ENCODE results near the gene BIRC5.

DNA sequence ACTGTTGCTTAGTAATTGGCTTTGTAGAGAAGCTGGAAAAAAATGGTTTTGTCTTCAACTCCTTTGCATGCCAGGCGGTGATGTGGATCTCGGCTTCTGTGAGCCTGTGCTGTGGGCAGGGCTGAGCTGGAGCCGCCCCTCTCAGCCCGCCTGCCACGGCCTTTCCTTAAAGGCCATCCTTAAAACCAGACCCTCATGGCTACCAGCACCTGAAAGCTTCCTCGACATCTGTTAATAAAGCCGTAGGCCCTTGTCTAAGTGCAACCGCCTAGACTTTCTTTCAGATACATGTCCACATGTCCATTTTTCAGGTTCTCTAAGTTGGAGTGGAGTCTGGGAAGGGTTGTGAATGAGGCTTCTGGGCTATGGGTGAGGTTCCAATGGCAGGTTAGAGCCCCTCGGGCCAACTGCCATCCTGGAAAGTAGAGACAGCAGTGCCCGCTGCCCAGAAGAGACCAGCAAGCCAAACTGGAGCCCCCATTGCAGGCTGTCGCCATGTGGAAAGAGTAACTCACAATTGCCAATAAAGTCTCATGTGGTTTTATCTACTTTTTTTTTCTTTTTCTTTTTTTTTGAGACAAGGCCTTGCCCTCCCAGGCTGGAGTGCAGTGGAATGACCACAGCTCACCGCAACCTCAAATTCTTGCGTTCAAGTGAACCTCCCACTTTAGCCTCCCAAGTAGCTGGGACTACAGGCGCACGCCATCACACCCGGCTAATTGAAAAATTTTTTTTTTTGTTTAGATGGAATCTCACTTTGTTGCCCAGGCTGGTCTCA, 11.2 kb downstream of the BIRC5 start:
- TF ChIP-seq, protein P1, sequence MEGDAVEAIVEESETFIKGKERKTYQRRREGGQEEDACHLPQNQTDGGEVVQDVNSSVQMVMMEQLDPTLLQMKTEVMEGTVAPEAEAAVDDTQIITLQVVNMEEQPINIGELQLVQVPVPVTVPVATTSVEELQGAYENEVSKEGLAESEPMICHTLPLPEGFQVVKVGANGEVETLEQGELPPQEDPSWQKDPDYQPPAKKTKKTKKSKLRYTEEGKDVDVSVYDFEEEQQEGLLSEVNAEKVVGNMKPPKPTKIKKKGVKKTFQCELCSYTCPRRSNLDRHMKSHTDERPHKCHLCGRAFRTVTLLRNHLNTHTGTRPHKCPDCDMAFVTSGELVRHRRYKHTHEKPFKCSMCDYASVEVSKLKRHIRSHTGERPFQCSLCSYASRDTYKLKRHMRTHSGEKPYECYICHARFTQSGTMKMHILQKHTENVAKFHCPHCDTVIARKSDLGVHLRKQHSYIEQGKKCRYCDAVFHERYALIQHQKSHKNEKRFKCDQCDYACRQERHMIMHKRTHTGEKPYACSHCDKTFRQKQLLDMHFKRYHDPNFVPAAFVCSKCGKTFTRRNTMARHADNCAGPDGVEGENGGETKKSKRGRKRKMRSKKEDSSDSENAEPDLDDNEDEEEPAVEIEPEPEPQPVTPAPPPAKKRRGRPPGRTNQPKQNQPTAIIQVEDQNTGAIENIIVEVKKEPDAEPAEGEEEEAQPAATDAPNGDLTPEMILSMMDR (IDR thresholded peaks at IDR 0.05): no peak
- TF ChIP-seq POLR2A (IDR thresholded peaks at IDR 0.05): no peak

Measured in testis (tissue), 2 donors.